NK-92 treated with Interleukin-12 subunit alpha and Interleukin-12 subunit beta, amount 100 ng/mL, for 24 hours (cell line): ENCODE measurements around the gene PARD3B.
A peak's percentile ranks its signal among the peaks of the same experiment; 100 is the strongest.

ENCODE experiments used
- DNase-seq: peaks from one replicate; lab custom pipeline; 2025; lab: John Stamatoyannopoulos, UW

PARD3B gene

GRCh38 chr2:205012961-205013360 is 467.7 kb downstream of the PARD3B start:
- DNase-seq = no peak

GRCh38 chr2:205013586-205013985 is 468.3 kb downstream of the PARD3B start:
- no peak for DNase-seq

DNA sequence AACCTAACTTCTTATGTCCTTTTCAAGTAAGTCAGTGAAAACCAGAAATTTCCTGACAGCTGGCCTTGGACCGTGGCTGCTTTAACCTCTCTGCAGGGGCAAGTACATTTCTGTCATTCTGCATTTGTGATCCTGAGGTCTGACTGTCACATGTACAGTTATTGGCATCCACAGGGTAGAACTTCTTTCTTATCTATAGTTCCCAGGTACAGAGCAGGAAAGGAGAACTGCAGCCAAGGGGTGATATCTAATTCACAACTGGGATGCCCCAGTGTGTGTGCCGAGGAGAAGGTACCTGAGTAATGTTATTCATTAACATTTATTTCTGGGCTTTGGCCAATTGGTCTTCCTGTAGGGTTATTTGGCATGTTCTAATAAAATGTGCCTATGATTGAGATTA is 468.9 kb downstream of the PARD3B start:
- DNase-seq = no peak

DNA sequence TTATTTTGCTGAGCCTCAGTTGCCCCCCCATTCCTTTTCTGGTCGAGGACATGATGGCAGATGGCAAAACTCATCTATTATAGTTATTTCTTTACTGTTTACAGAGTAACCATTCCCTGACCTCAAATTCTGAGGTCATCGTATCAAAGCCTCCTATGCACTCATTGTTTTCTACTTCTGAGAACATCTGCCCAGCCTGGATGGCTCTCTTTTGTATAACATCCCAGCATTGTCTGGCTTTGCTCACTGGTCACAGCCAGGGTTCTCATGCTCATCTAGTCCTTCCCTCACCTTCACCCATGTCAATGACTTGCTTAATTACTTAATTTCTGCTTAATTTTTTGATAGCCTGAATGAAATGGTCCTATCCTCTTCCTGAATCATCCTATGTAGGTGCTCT is 472.1 kb downstream of the PARD3B start:
- no peak for DNase-seq

DNA sequence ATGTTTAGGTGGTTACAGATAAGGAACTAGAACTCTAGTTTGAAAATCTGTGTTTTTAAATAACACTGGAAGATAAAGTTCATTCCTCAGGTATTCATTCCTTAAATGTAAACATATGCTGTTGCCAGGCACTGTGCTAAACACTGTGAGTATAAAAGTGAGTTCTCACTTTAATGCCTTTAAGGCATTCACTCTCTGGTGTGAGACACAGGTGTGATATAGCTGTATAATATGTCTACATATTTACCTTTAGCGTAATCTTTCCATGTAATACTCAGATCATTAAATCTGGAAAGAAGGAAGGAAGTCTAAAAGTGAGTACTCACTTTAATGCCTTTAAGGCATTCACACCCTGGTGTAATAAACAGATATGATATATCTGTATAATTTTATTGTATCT is 472.6 kb downstream of the PARD3B start:
- no peak for DNase-seq

DNA sequence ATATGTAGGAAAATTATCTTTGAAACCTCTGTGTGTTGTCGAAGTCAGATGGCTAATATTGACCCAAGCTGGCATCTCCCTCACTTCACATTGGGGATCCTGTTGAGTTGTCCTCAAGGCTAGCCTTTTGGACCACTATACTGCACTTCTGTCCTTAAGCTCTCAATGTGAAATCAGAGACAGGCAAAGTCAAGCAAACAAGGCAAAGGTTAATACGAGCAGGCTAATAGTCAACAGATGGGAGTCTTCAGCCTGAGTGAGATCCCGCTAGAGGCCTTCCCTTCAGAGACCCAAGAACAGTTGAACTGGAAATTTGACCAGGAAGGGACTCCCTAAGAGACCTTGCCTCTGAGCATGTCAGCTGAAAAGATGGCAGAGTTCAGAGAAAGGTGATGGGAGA is 475.4 kb downstream of the PARD3B start:
- no peak for DNase-seq

GRCh38 chr2:205022841-205023240 is 477.6 kb downstream of the PARD3B start:
- DNase-seq = no peak

DNA sequence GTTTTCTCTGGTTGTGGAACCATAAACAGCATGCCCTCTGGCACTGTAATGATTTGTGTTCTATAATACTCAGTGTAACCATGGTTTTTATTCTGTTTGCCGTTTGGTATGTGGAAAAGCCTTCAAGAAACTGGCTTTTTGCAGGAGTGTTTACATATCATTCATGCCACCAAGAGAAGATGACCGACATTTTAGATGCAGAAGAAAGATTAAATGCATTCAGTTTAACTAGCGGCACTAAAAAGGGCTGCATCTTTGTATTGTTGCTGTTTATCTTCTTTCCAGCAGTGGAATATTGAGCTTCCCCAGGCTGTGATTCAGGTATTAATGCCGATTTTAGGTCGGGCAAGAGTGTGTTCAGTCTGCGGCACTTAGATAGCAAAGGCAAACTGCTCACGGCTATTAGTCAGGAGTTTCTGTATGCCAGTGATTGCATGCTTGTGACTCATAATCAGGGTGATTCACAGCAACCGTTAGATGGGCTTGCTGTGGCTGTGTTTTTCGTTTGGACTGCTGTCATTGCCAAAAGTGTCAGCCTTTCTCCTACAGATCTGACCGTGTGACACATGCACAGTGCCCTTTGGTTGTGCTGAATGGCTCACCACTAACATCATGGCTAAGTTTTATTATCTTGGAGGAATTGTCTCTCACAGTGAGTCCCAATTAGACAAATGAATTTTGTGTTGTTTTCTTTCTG is 479.7 kb downstream of the PARD3B start:
- DNase-seq = peak; percentile 1

- no peak for DNase-seq
Measured at GRCh38 chr2:205025580-205026240, 480.4 kb downstream of the PARD3B start.

GRCh38 chr2:205030695-205031094 is 485.4 kb downstream of the PARD3B start:
- DNase-seq = no peak

- DNase-seq = no peak
Measured at GRCh38 chr2:205032093-205032551, 486.8 kb downstream of the PARD3B start.

- DNase-seq = no peak
Measured at GRCh38 chr2:205033431-205033830, 488.2 kb downstream of the PARD3B start.

- no peak for DNase-seq
Measured at GRCh38 chr2:205034034-205034433, 488.8 kb downstream of the PARD3B start.

- DNase-seq = no peak
Measured at GRCh38 chr2:205040323-205040722, 495.0 kb downstream of the PARD3B start.

GRCh38 chr2:205041472-205042130 is 496.3 kb downstream of the PARD3B start:
- DNase-seq = no peak

DNA sequence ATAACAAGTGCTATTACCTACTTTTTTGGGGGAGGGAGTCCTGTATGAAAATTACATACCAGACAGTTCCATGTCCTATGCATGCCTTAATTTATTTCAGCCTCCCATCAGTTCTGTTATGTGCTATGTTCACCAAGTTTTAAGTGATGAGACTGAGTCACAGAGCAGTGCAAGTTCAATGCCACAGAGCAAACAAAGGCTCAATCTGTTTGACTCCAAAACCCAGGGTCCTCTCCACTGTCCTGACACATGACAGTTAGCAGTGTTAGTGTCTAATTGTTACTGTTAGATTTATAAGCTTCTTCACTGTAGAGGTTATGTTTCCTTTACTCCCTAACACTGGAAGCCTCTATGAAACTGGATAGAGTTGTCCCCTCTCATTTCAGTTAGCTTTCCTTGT is 498.0 kb downstream of the PARD3B start:
- no peak for DNase-seq

DNA sequence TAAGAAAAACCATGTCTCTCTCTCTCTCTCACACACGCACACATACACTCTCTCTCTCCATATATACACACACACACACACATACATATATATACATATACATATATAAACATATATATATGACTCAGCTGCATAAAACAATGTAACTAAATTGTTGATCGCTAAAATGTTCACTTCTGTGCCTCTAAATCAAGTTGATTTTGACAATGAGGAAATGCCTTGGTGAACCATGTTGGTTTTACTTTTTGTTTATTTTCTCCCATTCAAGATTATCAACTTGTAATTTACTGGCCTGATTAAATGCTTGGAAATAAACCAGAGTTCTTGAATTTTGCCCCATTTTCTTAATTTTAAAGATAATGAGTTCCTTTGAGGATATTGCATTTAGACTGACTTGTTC is 500.4 kb downstream of the PARD3B start:
- DNase-seq = no peak

- DNase-seq = no peak
Measured at GRCh38 chr2:205047273-205047839, 502.1 kb downstream of the PARD3B start.

- DNase-seq = no peak
Measured at GRCh38 chr2:205051417-205051816, 506.1 kb downstream of the PARD3B start.

- DNase-seq = no peak
Measured at GRCh38 chr2:205052781-205053180, 507.5 kb downstream of the PARD3B start.

DNA sequence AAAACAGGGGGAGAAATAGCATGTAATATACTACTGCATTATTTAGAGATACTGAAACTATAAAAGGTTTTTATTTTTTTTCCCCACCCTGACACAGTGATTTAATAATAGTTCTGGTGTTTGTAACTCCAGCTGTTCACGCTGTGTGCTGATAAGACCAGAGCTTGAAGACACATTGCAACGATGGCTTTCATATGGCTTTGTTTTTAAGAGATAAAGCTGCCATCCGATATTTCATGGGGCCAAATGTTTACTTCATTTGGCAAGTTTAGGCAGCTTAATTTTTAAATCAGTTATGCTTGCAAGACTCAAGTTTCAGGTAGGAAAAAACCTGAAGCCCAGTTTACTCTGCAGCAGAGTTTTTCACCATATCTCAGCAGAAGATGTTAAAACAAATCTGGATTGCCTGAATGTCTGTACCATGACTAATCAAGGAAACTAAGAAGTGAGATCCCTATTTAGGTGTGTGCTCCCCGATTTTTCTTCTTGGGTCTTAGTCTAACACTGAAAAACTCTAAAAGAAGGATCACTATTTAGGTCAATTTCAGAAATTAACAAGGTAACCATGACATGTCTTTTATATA is 508.6 kb downstream of the PARD3B start:
- DNase-seq = no peak

DNA sequence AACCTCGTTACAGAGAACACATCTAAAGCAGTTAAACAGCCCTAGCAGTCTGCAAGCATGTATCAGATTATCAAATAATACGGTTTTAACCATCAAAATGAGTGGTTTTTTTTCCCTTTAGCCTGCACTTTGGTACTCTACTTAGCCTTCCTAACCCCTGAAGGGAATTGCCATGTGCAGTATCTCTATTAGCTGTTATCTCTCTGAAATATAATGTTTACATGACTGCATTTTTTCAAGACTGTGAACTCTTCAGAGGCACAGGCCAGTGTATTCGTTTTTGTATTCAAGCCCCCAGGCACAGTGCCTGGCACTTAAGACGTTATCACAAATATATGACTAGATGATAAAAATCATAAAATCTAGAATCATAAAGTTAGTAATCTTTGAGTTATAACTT is 509.5 kb downstream of the PARD3B start:
- DNase-seq = no peak

DNA sequence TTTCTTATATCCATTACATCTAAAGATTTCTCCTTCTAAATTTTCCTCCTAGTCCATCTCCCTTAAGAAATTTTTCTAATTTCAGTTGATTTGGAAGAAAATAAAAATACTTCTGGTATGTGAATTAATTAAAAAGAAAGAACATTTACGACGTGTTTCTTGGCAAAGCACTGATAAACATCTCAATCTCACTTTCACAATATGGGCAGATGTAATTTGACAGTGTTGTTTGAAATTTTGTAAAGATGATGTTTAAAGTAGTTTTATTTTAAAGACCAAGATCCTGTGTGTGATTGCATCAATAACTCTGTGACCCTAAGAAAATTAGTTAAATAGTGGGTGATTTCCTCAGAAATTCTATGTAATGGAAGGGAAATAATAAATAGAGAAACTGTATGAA is 510.0 kb downstream of the PARD3B start:
- no peak for DNase-seq
